ENCODE data around the gene OR2T1. TPM values are rescaled to one million over a fixed set of nuclear protein-coding genes. Genes with fewer than 3 reads are reported as not detected.

OR2T1 gene, protein sequence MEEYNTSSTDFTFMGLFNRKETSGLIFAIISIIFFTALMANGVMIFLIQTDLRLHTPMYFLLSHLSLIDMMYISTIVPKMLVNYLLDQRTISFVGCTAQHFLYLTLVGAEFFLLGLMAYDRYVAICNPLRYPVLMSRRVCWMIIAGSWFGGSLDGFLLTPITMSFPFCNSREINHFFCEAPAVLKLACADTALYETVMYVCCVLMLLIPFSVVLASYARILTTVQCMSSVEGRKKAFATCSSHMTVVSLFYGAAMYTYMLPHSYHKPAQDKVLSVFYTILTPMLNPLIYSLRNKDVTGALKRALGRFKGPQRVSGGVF
- total RNA-seq (not detected in 2 replicates), polyA plus RNA-seq (not detected in 2 replicates)

DNA sequence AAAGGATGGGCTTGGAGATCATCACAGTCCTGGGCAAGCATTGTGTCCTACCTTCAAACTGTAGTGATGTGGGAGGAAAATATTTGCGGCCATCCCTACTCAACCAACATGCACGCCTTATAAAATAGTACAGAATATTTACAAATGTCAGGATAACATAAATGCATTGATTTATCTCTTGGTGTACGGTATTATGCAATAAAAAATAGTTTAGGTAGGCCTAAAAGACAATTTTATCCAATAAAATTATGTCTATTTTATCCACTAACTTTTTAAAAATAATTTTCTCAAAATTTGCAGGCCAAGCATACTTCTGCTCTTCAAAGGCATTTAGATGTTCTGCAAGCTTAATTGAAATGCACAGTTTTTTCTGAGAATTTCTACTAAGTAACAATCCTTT, at the start of gene OR2T1:
OR2T1 (plus strand) TSS at position 301 of the 400 bp plus-strand sequence. CDS start 3,100 bp downstream, outside the sequence.
- H3K27ac ChIP-seq = no peak within 1 kb of the TSS
- H3K9me2 ChIP-seq (replicated peaks; ENCODE audit: insufficient read depth) = no peaks in the 10 kb centered on the region
- no peaks in the 10 kb centered on the region for H4K20me1 ChIP-seq (ENCODE audit: insufficient read depth, poor library complexity, severe bottlenecking)
- no peaks in the 10 kb centered on the region for H3K36me3 ChIP-seq (replicated peaks; ENCODE audit: insufficient read depth, low read depth)
- H3K79me2 ChIP-seq = no peaks in the 10 kb centered on the region
- H2AFZ ChIP-seq = no peak within 1 kb of the TSS
- peaks cover 6% of the 10 kb centered on the region for H3K9me3 ChIP-seq (ENCODE audit: low read depth)
- no peak within 1 kb of the TSS for H3K4me3 ChIP-seq
- no peak within 1 kb of the TSS for H3K4me2 ChIP-seq
- TF ChIP-seq EZH2phosphoT487 (IDR thresholded peaks at IDR 0.05; ENCODE audit: low read depth, severe bottlenecking, unreplicated experiment) (no peak), EZH2 (IDR thresholded peaks at IDR 0.05; ENCODE audit: borderline replicate concordance) (no peak)
- TF ChIP-seq, protein P1, sequence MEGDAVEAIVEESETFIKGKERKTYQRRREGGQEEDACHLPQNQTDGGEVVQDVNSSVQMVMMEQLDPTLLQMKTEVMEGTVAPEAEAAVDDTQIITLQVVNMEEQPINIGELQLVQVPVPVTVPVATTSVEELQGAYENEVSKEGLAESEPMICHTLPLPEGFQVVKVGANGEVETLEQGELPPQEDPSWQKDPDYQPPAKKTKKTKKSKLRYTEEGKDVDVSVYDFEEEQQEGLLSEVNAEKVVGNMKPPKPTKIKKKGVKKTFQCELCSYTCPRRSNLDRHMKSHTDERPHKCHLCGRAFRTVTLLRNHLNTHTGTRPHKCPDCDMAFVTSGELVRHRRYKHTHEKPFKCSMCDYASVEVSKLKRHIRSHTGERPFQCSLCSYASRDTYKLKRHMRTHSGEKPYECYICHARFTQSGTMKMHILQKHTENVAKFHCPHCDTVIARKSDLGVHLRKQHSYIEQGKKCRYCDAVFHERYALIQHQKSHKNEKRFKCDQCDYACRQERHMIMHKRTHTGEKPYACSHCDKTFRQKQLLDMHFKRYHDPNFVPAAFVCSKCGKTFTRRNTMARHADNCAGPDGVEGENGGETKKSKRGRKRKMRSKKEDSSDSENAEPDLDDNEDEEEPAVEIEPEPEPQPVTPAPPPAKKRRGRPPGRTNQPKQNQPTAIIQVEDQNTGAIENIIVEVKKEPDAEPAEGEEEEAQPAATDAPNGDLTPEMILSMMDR (IDR thresholded peaks at IDR 0.05; ENCODE audit: poor library complexity) = no peak
- DNase-seq (ENCODE audit: low spot score) = no peak
- no peaks in the 10 kb centered on the region for H3K4me1 ChIP-seq (ENCODE audit: insufficient read depth)
- no peaks in the 10 kb centered on the region for H3K27me3 ChIP-seq
- 47% methylated on average over 3 of the region's 3 CpGs for WGBS (ENCODE audit: low lambda C conversion rate, missing lambda C conversion rate)

DNA sequence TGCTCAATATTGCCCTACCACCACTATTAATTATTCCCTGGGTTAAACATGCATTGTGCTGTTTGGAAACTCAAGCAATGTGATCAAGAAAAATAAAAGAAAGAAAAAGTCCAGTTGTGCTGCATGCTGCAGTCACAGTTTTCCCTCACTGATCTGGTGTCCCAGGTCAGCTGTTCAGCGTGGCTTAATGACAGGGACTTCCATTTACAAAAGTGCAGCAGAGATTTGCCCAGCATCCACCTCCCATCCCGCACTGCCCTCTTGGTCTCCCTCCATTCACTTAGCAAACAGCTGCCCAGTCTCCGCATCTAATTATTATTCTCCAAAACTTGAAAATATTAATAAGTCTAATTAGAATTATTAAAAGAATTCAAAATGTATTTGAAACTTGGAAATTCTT, 43.4 kb upstream of the OR2T1 start:
- H2AFZ ChIP-seq = no peak overlapping the region
- no peaks in the 10 kb centered on the region for H3K9me2 ChIP-seq (replicated peaks; ENCODE audit: insufficient read depth)
- H3K27me3 ChIP-seq = no peaks in the 10 kb centered on the region
- 40% methylated on average over 3 of the region's 3 CpGs for WGBS (ENCODE audit: low lambda C conversion rate, missing lambda C conversion rate)
- H3K79me2 ChIP-seq = no peaks in the 10 kb centered on the region
- H3K36me3 ChIP-seq (replicated peaks; ENCODE audit: insufficient read depth, low read depth) = no peaks in the 10 kb centered on the region
- no peaks in the 10 kb centered on the region for H3K4me1 ChIP-seq (ENCODE audit: insufficient read depth)
- H3K9me3 ChIP-seq (ENCODE audit: low read depth) = no peaks in the 10 kb centered on the region
- TF ChIP-seq EZH2 (IDR thresholded peaks at IDR 0.05; ENCODE audit: borderline replicate concordance) = no peak
- TF ChIP-seq, protein P1 (IDR thresholded peaks at IDR 0.05; ENCODE audit: poor library complexity) = no peak
- no peak for TF ChIP-seq EZH2phosphoT487 (IDR thresholded peaks at IDR 0.05; ENCODE audit: low read depth, severe bottlenecking, unreplicated experiment)
- H3K27ac ChIP-seq = no peak overlapping the region
- no peak overlapping the region for H3K4me3 ChIP-seq
- no peak for DNase-seq (ENCODE audit: low spot score)
- H3K4me2 ChIP-seq = no peak overlapping the region
- no peaks in the 10 kb centered on the region for H4K20me1 ChIP-seq (ENCODE audit: insufficient read depth, poor library complexity, severe bottlenecking)

DNA sequence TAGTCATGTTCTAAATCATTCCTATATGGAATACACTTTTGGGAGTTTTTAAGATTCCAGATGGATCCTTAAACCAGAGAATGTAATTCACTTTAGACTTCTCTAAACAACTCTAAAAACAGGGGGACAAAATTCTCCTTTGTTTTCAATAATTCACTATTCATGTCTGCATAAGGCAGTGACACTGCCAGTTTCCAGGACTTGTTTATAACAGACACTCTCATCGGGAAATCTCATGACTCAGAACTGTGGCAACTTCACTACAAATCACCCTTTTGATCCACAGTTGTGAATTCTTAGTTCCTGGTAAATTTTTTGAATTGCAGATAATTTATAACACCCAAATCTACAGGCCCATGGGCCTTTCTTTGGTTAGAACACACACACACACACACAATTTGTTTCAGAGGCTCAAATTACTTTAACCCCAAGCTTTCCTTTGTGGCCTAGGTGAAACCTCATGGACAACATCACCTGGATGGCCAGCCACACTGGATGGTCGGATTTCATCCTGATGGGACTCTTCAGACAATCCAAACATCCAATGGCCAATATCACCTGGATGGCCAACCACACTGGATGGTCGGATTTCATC, 41.6 kb upstream of the OR2T1 start, which contains the start of gene OR2T4:
OR2T4 (plus strand) TSS at position 545 of the 595 bp plus-strand sequence; CDS start at position 545, 0 bp downstream.
- DNase-seq (ENCODE audit: low spot score) = no peak
- H3K27ac ChIP-seq = no peak within 1 kb of the TSS
- H3K9me3 ChIP-seq (ENCODE audit: low read depth) = no peaks in the 10 kb centered on the region
- no peak within 1 kb of the TSS for H3K4me2 ChIP-seq
- H2AFZ ChIP-seq = no peak within 1 kb of the TSS
- H3K4me3 ChIP-seq = no peak within 1 kb of the TSS
- no peaks in the 10 kb centered on the region for H4K20me1 ChIP-seq (ENCODE audit: insufficient read depth, poor library complexity, severe bottlenecking)
- no peaks in the 10 kb centered on the region for H3K4me1 ChIP-seq (ENCODE audit: insufficient read depth)
- no peaks in the 10 kb centered on the region for H3K9me2 ChIP-seq (replicated peaks; ENCODE audit: insufficient read depth)
- 21% methylated on average over 3 of the region's 3 CpGs for WGBS (ENCODE audit: low lambda C conversion rate, missing lambda C conversion rate)
- no peak for TF ChIP-seq EZH2phosphoT487 (IDR thresholded peaks at IDR 0.05; ENCODE audit: low read depth, severe bottlenecking, unreplicated experiment)
- TF ChIP-seq, protein P1 (IDR thresholded peaks at IDR 0.05; ENCODE audit: poor library complexity) = no peak
- no peak for TF ChIP-seq EZH2 (IDR thresholded peaks at IDR 0.05; ENCODE audit: borderline replicate concordance)
- no peaks in the 10 kb centered on the region for H3K27me3 ChIP-seq
- no peaks in the 10 kb centered on the region for H3K79me2 ChIP-seq
- H3K36me3 ChIP-seq (replicated peaks; ENCODE audit: insufficient read depth, low read depth) = no peaks in the 10 kb centered on the region

Measured in hepatocyte (in vitro differentiated cells).